Suprapubic skin (tissue), 4 donors: Measurements from ENCODE around the gene PFKM. TPM values are rescaled to one million over a fixed set of nuclear protein-coding genes. Genes with fewer than 3 reads are reported as not detected.

ENCODE experiments used
- DNase-seq, 2 donors: peaks; one replicate each; pipeline ENCODE4 v3.0.0-alpha.2; 2019; ENCODE audit warnings: low spot score in 2 of 2
- H3K27ac ChIP-seq: fragments of 200-600 bp; sonication (generic); one replicate; pipeline ENCODE4 v1.5.1; 2019
- H3K27me3 ChIP-seq: fragments of 200-600 bp; sonication (generic); one replicate; pipeline ENCODE4 v1.5.1; 2019
- H3K36me3 ChIP-seq: fragments of 200-600 bp; sonication (generic); one replicate; pipeline ENCODE4 v1.5.1; 2019
- H3K4me1 ChIP-seq: fragments of 200-600 bp; sonication (generic); one replicate; pipeline ENCODE4 v1.5.1; 2019
- H3K4me3 ChIP-seq: fragments of 200-600 bp; sonication (generic); one replicate; pipeline ENCODE4 v1.5.1; 2019; ENCODE audit warnings: mild to moderate bottlenecking
- H3K9me3 ChIP-seq: fragments of 200-600 bp; sonication (generic); one replicate; pipeline ENCODE4 v1.5.1; 2019
- EP300 ChIP-seq: sonication (generic); formaldehyde crosslinking; IDR thresholded peaks from one replicate; pipeline ENCODE4 v1.6.1; 2017; ENCODE audit warnings: antibody characterized with exemption
- POLR2A ChIP-seq, 2 donors: fragments of 450-650 bp; IDR thresholded peaks; one replicate each; pipeline ENCODE4 v1.6.1; 2017; ENCODE audit warnings: antibody characterized with exemption in 2 of 2, mild to moderate bottlenecking in 2 of 2, moderate library complexity in 2 of 2
- POLR2AphosphoS5 ChIP-seq, 3 donors: sonication (generic); formaldehyde crosslinking; IDR thresholded peaks; one replicate each; pipeline ENCODE4 v1.6.1; 2017; ENCODE audit warnings: antibody characterized with exemption in 3 of 3
- WGBS: methylation state at CpG from one replicate; pipeline ENCODE4 v1.1.5; 2018; 5-methylcytosine and 5-hydroxymethylcytosine counted together
- total RNA-seq, 4 donors: library from RNA; depleted of rRNA; stranded (reverse); fragments of >200 nt; gene quantifications; one replicate each; pipeline ENCODE4 v1.1.0, GENCODE V29; 2016
- TF ChIP-seq, protein P1 (sequence below), 2 donors: fragments of 200-600 bp in 1 of 2; fragments of 450-650 bp in 1 of 2; sonication (generic) in 1 of 2; IDR thresholded peaks; one replicate each; pipeline ENCODE4 v1.5.1; 2016 to 2019; ENCODE audit warnings: antibody characterized with exemption in 2 of 2, mild to moderate bottlenecking in 1 of 2, moderate library complexity in 1 of 2

The PFKM gene
- total RNA-seq, 4 donors from 2014 or later, result 20.4 to 31.2 (median 27.7) TPM

DNA sequence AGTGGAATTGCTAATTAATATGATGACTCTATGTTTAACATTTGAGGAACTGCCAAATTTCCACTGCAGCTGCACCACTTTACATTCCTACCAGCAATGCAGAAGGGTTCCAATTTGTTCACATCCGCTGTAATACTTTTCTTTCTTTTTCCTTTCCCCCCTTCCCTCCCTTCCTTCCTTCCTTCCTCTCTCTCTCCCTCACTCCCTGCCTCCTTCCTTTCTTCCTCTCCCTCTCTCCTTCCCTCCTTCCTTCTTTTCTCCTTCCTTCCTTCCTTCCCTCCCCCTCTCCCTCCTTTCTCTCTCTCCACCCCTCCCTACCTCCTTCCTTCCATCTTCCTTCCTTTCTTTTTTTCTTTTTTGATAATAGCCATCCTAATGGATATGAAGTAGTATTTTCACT lies 3.2 kb upstream of the PFKM start:
- Histone ChIP-seq H3K27ac (no peak overlapping the region), H3K9me3 (no peaks in the 10 kb centered on the region), H3K27me3 (peaks cover 11% of the 10 kb centered on the region), H3K4me1 (peaks cover 14% of the 10 kb centered on the region), H3K36me3 (no peaks in the 10 kb centered on the region), H3K4me3 (no peak overlapping the region)
- TF ChIP-seq EP300, result no peak
- DNase-seq, result no peak
- WGBS, result 92% methylated on average over 1 of the region's 1 CpG

GRCh38 chr12:48118284-48118871 lies 786 bp upstream of the PFKM start:
- Histone ChIP-seq H3K36me3 (peaks cover 3% of the 10 kb centered on the region), H3K27ac (no peak overlapping the region), H3K4me3 (peak overlapping the region; percentile 51), H3K9me3 (no peaks in the 10 kb centered on the region), H3K4me1 (peaks cover 14% of the 10 kb centered on the region), H3K27me3 (peaks cover 7% of the 10 kb centered on the region)
- no peak for DNase-seq
- 29% methylated on average over 3 of the region's 3 CpGs for WGBS
- TF ChIP-seq, protein P1, sequence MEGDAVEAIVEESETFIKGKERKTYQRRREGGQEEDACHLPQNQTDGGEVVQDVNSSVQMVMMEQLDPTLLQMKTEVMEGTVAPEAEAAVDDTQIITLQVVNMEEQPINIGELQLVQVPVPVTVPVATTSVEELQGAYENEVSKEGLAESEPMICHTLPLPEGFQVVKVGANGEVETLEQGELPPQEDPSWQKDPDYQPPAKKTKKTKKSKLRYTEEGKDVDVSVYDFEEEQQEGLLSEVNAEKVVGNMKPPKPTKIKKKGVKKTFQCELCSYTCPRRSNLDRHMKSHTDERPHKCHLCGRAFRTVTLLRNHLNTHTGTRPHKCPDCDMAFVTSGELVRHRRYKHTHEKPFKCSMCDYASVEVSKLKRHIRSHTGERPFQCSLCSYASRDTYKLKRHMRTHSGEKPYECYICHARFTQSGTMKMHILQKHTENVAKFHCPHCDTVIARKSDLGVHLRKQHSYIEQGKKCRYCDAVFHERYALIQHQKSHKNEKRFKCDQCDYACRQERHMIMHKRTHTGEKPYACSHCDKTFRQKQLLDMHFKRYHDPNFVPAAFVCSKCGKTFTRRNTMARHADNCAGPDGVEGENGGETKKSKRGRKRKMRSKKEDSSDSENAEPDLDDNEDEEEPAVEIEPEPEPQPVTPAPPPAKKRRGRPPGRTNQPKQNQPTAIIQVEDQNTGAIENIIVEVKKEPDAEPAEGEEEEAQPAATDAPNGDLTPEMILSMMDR (IDR thresholded peaks at IDR 0.05), result no peak
- TF ChIP-seq POLR2A (IDR thresholded peaks at IDR 0.05) (no peak), POLR2AphosphoS5 (IDR thresholded peaks at IDR 0.05) (no peak), EP300 (no peak)

DNA sequence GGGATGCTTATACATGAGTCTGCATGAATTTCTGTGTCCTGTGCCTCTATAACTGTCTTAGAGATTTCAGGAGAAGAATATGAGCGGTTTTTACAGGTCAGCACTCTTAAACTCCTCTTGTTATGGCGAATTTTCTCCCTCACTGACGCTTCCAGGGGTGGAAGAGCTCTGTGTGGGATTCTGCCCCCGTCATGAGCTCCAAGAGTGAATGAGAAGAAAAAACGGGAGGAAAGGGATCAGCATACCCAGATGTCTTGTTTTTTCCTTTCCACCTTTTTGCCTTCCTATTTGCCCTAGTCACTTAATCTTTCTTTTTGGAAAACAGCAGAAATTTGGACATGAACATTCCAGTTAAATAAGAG lies 651 bp downstream of the PFKM start:
- DNase-seq, result no peak
- no peaks in the 10 kb centered on the region for H3K27me3 ChIP-seq
- H3K4me3 ChIP-seq, result peak overlapping the region; percentile 51
- 20% methylated on average over 5 of the region's 5 CpGs for WGBS
- H3K36me3 ChIP-seq, result peaks cover 8% of the 10 kb centered on the region
- TF ChIP-seq POLR2A (IDR thresholded peaks at IDR 0.05) (no peak), POLR2AphosphoS5 (IDR thresholded peaks at IDR 0.05) (no peak), EP300 (no peak)
- TF ChIP-seq, protein P1 (IDR thresholded peaks at IDR 0.05), result no peak
- no peak overlapping the region for H3K27ac ChIP-seq
- peaks cover 14% of the 10 kb centered on the region for H3K4me1 ChIP-seq
- H3K9me3 ChIP-seq, result no peaks in the 10 kb centered on the region

GRCh38 chr12:48121522-48121921 lies 2.4 kb downstream of the PFKM start:
- Histone ChIP-seq H3K4me3 (no peak overlapping the region), H3K36me3 (peaks cover 14% of the 10 kb centered on the region), H3K27ac (no peak overlapping the region), H3K4me1 (peaks cover 14% of the 10 kb centered on the region), H3K9me3 (no peaks in the 10 kb centered on the region), H3K27me3 (no peaks in the 10 kb centered on the region)
- 100% methylated on average over 1 of the region's 1 CpG for WGBS
- no peak for DNase-seq
- TF ChIP-seq POLR2AphosphoS5 (IDR thresholded peaks at IDR 0.05) (no peak), POLR2A (IDR thresholded peaks at IDR 0.05) (no peak), EP300 (no peak)
- TF ChIP-seq, protein P1 (IDR thresholded peaks at IDR 0.05), result no peak

- Histone ChIP-seq H3K4me3 (no peak overlapping the region), H3K4me1 (peaks cover 14% of the 10 kb centered on the region), H3K9me3 (no peaks in the 10 kb centered on the region), H3K27me3 (no peaks in the 10 kb centered on the region), H3K27ac (no peak overlapping the region), H3K36me3 (peaks cover 17% of the 10 kb centered on the region)
- TF ChIP-seq, protein P1 (IDR thresholded peaks at IDR 0.05), result no peak
- no peak for DNase-seq
- WGBS, result 77% methylated on average over 2 of the region's 2 CpGs
Observed at GRCh38 chr12:48122065-48122834, 3.1 kb downstream of the PFKM start.
